Epithelial cell of umbilical artery (primary cell): ENCODE data around the gene SLC22A24. TPM values are rescaled to one million over a fixed set of nuclear protein-coding genes. Genes with fewer than 3 reads are reported as not detected.

Source experiments
- total RNA-seq: library from RNA; depleted of rRNA; stranded (reverse); fragments of >200 nt; gene quantifications from 2 replicates; pipeline ENCODE4 v1.2.3, GENCODE V29; 2014

SLC22A24 gene, protein sequence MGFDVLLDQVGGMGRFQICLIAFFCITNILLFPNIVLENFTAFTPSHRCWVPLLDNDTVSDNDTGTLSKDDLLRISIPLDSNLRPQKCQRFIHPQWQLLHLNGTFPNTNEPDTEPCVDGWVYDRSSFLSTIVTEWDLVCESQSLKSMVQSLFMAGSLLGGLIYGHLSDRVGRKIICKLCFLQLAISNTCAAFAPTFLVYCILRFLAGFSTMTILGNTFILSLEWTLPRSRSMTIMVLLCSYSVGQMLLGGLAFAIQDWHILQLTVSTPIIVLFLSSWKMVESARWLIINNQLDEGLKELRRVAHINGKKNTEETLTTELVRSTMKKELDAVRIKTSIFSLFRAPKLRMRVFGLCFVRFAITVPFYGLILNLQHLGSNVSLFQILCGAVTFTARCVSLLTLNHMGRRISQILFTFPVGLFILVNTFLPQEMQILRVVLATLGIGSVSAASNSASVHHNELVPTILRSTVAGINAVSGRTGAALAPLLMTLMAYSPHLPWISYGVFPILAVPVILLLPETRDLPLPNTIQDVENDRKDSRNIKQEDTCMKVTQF
- not detected in 2 replicates for total RNA-seq

DNA sequence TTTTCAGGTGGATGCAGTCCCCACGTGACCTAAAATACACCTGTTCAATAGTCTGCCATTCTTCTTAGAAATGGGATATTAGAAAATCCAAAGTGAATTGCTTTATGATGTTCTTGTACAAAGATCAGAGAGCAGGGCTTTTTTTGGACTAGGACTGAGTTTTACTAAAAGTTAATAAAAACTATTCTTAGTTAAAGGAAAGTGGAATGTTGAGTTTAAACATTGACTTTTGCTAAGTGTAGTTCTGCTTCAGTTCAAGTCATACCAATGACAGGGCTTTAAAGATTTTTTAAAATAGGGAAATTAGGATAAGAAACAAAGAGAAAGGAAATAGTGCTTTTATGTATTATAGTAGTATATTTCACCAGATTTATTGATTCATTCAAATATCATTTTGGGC is at the start of gene SLC22A24:
TSS of gene SLC22A24 (minus strand) at position 101 of the 400 bp plus-strand sequence. CDS start 442 bp downstream, outside the sequence.

Other genes starting within 250 kb of the SLC22A24 start
- gene CHRM1, start 222.9 kb downstream of the SLC22A24 start, total RNA-seq: not detected in 2 replicates
- gene SLC22A6, start 159.3 kb downstream of the SLC22A24 start, total RNA-seq: not detected in 2 replicates
- not detected in 2 replicates for gene SLC22A8, start 128.4 kb downstream of the SLC22A24 start, total RNA-seq
- gene SLC22A25, start 99.4 kb upstream of the SLC22A24 start, total RNA-seq: not detected in 2 replicates
- gene SLC22A9, start 225.6 kb upstream of the SLC22A24 start, total RNA-seq: not detected in 2 replicates